ENCODE measurements around the gene APC2. TPM values are rescaled to one million over a fixed set of nuclear protein-coding genes. Genes with fewer than 3 reads are reported as not detected.

The APC2 gene
- total and polyA plus RNA-seq, 2 donors (not counting 1 experiment from before 2014, with no cell fraction given), result 0.12 to 0.16 TPM

DNA sequence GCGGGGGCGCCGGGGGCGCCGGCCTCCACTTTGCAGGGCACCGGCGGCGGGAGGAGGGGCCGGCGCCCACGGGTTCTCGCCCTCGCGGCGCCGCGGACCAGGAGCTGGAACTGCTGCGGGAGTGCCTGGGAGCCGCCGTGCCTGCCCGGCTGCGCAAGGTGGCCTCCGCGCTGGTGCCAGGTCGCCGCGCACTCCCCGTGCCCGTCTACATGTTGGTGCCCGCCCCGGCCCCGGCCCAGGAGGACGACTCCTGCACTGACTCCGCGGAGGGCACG is 17.2 kb downstream of the APC2 start:
- Histone ChIP-seq H2AFZ (ENCODE audit: insufficient read depth, low read depth, low read length, poor library complexity, severe bottlenecking) (no peak overlapping the region), H3K9me3 (ENCODE audit: control extremely low read depth in 1 of 3, control insufficient read depth in 2 of 3, insufficient read depth in 1 of 3, low read length in 2 of 3) (peaks cover 0 to 9% (median 0%) of the 10 kb centered on the region in 3 donors), H3K36me3 (replicated peaks in 1 of 2; ENCODE audit: control extremely low read depth in 1 of 2, control insufficient read depth in 1 of 2, extremely low read depth in 1 of 2, insufficient read depth in 2 of 2, low read length in 1 of 2) (no peaks in the 10 kb centered on the region), H3K4me3 (ENCODE audit: control extremely low read depth in 1 of 5, extremely low read depth in 1 of 5, insufficient read depth in 1 of 5, low read depth in 2 of 5, low read length in 4 of 5) (no peak overlapping the region), H3K4me2 (replicated peaks; ENCODE audit: low read depth, low read length, poor library complexity, severe bottlenecking) (peak overlapping the region; percentile 98), H4K20me1 (ENCODE audit: control insufficient read depth, insufficient read depth, low read length, poor library complexity, severe bottlenecking) (peaks cover 66% of the 10 kb centered on the region), H3K27ac (ENCODE audit: low read length in 2 of 2) (no peak overlapping the region), H3K4me1 (ENCODE audit: control insufficient read depth in 2 of 2, insufficient read depth in 2 of 2, low read length in 2 of 2) (peaks cover 53 to 62% of the 10 kb centered on the region in 2 donors), H3K79me2 (ENCODE audit: control insufficient read depth, insufficient read depth, low read length) (peaks cover 4% of the 10 kb centered on the region), H3K27me3 (replicated peaks in 1 of 4; ENCODE audit: control extremely low read depth in 1 of 4, control insufficient read depth in 3 of 4, insufficient read depth in 4 of 4, low read length in 3 of 4) (peaks cover 0 to 55% (median 14%) of the 10 kb centered on the region in 4 experiments), H3K9ac (ENCODE audit: low read length) (no peak overlapping the region)
- intact Hi-C loops (cut with micrococcal nuclease), result no loop called here
- no peaks in the 10 kb centered on the region for H3K9me3 Mint-ChIP-seq (ENCODE audit: insufficient read depth)
- ChIA-PET POLR2A (no interaction called here), CTCF (no interaction called here)
- H3K4me3 Mint-ChIP-seq, result no peak overlapping the region
- WGBS (ENCODE audit: insufficient coverage), result 8% methylated on average over 36 of the region's 36 CpGs
- no peak overlapping the region for H3K27ac Mint-ChIP-seq
- TF ChIP-seq EZH2 (IDR thresholded peaks at IDR 0.05; ENCODE audit: borderline replicate concordance, insufficient read depth, low read depth, low read length, poor library complexity, severe bottlenecking), result no peak
- TF ChIP-seq, protein P1, sequence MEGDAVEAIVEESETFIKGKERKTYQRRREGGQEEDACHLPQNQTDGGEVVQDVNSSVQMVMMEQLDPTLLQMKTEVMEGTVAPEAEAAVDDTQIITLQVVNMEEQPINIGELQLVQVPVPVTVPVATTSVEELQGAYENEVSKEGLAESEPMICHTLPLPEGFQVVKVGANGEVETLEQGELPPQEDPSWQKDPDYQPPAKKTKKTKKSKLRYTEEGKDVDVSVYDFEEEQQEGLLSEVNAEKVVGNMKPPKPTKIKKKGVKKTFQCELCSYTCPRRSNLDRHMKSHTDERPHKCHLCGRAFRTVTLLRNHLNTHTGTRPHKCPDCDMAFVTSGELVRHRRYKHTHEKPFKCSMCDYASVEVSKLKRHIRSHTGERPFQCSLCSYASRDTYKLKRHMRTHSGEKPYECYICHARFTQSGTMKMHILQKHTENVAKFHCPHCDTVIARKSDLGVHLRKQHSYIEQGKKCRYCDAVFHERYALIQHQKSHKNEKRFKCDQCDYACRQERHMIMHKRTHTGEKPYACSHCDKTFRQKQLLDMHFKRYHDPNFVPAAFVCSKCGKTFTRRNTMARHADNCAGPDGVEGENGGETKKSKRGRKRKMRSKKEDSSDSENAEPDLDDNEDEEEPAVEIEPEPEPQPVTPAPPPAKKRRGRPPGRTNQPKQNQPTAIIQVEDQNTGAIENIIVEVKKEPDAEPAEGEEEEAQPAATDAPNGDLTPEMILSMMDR (IDR thresholded peaks at IDR 0.05), result no peak
- ATAC-seq (ENCODE audit: low read depth) (no peak), DNase-seq (no peak)
- H3K27me3 Mint-ChIP-seq, result no peaks in the 10 kb centered on the region
- H3K4me1 Mint-ChIP-seq, result peaks cover 16% of the 10 kb centered on the region

DNA sequence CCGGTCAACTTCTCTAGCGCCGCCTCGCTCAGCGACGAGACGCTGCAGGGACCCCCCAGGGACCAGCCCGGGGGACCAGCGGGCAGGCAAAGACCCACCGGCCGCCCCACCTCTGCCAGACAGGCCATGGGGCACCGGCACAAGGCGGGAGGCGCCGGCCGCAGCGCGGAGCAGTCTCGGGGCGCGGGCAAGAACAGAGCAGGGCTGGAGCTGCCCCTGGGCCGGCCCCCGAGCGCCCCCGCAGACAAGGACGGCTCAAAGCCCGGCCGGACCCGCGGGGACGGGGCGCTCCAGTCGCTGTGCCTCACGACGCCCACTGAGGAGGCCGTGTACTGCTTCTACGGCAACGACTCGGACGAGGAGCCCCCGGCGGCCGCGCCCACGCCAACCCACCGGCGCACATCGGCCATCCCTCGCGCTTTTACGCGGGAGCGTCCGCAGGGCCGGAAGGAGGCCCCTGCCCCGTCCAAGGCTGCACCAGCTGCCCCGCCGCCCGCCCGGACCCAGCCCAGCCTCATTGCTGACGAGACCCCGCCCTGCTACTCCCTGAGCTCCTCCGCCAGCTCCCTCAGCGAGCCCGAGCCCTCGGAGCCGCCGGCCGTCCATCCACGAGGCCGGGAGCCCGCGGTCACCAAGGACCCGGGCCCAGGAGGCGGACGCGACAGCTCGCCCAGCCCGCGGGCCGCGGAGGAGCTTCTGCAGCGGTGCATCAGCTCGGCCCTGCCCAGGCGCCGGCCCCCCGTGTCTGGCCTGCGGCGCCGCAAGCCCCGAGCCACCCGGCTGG is 17.8 kb downstream of the APC2 start:
- ATAC-seq (ENCODE audit: low read depth), result no peak
- Histone ChIP-seq H3K4me1 (ENCODE audit: control insufficient read depth in 2 of 2, insufficient read depth in 2 of 2, low read length in 2 of 2) (peaks cover 55 to 68% of the 10 kb centered on the region in 2 donors), H3K36me3 (replicated peaks in 1 of 2; ENCODE audit: control extremely low read depth in 1 of 2, control insufficient read depth in 1 of 2, extremely low read depth in 1 of 2, insufficient read depth in 2 of 2, low read length in 1 of 2) (no peaks in the 10 kb centered on the region), H4K20me1 (ENCODE audit: control insufficient read depth, insufficient read depth, low read length, poor library complexity, severe bottlenecking) (peaks cover 71% of the 10 kb centered on the region), H3K9me3 (ENCODE audit: control extremely low read depth in 1 of 3, control insufficient read depth in 2 of 3, insufficient read depth in 1 of 3, low read length in 2 of 3) (peaks cover 0 to 9% (median 0%) of the 10 kb centered on the region in 3 donors), H3K79me2 (ENCODE audit: control insufficient read depth, insufficient read depth, low read length) (peaks cover 9% of the 10 kb centered on the region), H3K9ac (ENCODE audit: low read length) (peak overlapping the region; percentile 37), H2AFZ (ENCODE audit: insufficient read depth, low read depth, low read length, poor library complexity, severe bottlenecking) (no peak overlapping the region), H3K27me3 (replicated peaks in 1 of 4; ENCODE audit: control extremely low read depth in 1 of 4, control insufficient read depth in 3 of 4, insufficient read depth in 4 of 4, low read length in 3 of 4) (peaks cover 0 to 61% (median 16%) of the 10 kb centered on the region in 4 experiments), H3K4me3 (ENCODE audit: control extremely low read depth in 1 of 5, extremely low read depth in 1 of 5, insufficient read depth in 1 of 5, low read depth in 2 of 5, low read length in 4 of 5) (no peak overlapping the region), H3K27ac (ENCODE audit: low read length in 2 of 2) (no peak overlapping the region), H3K4me2 (replicated peaks; ENCODE audit: low read depth, low read length, poor library complexity, severe bottlenecking) (peak overlapping the region; percentile 98)
- no peak overlapping the region for H3K27ac Mint-ChIP-seq
- CTCF ChIA-PET, result interaction anchor here (1.4 to 2.3 kb wide), 2 partner anchors 13 to 23 kb away, joined by 3 to 11 read pairs; no protein-coding TSS in a partner anchor
- H3K4me1 Mint-ChIP-seq, result peaks cover 16% of the 10 kb centered on the region
- H3K4me3 Mint-ChIP-seq, result no peak overlapping the region
- TF ChIP-seq, protein P1 (IDR thresholded peaks at IDR 0.05), result no peak
- TF ChIP-seq EZH2 (IDR thresholded peaks at IDR 0.05; ENCODE audit: borderline replicate concordance, insufficient read depth, low read depth, low read length, poor library complexity, severe bottlenecking), result peak; percentile 95
- intact Hi-C loops (cut with micrococcal nuclease), result no loop called here
- peak; percentile 50 for DNase-seq
- POLR2A ChIA-PET, result interaction anchor here (1.2 to 1.4 kb wide), 2 partner anchors 22 to 23 kb away, joined by 3 to 4 read pairs; no protein-coding TSS in a partner anchor
- H3K27me3 Mint-ChIP-seq, result no peaks in the 10 kb centered on the region
- WGBS (ENCODE audit: insufficient coverage), result 4% methylated on average over 91 of the region's 92 CpGs
- H3K9me3 Mint-ChIP-seq (ENCODE audit: insufficient read depth), result no peaks in the 10 kb centered on the region
